HG03103 (cell line): ENCODE measurements around the gene TOP1.

Experiments
- ATAC-seq: cut with Tn5 transposase; IDR thresholded peaks from one replicate; pipeline ENCODE4 v1.9.1; 2021; ENCODE audit warnings: low read depth; ENCODE audit not compliant: unreplicated experiment

The TOP1 gene

DNA sequence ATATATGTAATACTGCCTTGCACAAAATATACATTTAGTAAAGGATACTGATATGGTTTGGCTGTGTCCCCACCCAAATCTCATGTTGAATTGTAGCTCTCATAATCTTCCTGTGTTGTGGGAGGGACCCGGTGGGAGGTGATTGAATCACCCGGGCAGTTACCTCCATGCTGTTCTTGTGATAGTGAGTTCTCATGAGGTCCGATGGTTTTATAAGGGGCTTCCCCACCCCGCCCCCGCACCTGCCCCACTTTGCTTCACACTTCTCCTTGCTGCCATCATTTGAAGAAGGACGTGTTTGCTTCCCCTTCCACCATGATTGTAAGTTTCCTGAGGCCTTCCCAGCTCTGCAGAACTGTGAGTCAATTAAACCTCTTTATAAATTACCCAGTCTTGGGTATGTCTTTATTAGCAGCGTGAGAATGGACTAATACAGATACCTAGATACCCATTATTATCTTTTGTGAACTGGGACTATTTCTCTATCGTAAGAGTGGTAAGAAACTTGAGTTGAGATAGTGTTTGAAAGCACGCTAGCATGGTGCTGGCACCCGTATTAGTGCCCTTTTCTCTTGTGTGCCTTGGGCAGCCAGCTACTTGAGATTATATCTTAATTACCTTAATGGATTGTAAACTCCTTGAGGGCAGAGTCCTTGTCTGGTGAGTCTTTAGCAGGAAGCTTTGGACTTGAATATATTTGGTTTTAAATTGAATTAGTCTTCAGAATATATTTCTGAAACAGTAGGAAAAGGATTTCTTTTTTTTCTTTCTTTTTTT is 25.6 kb downstream of the TOP1 start:
- no peak for ATAC-seq

DNA sequence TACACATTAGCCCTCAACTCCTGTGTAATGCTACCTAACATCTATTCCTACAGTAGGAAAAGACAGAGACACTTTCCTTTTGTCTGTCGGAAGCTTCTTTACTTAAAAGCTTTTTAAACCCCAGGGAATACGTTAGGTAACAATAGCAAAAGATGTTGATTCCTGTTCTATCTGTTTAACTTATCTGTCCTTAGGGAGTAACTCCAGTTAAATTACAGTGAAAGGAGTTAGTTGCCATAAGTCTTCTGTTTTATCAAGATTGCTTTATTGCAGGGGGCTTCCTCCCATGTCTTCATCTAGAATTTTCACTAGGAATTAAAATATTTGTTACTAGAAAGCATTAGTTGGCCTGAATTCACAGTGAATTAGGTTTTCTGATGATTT is 26.2 kb downstream of the TOP1 start:
- ATAC-seq = no peak

DNA sequence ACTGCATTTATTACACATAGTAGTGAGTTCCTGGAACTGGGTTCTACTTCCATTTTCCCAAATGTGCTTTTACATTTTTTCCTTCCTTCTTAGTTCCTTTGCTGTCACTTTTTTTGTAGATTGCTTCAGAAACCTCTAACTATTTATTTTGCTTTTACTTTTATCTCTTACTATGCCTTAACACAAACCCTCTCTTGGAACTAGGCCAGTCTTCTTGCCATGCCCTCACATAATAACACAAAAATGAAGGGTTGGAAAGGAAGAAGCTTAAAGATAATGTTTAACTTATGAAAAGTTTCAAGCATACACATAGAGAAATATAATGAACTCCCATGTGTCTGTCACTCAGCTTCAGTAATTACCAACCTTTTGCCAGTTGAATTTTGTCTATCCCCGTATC is 27.1 kb downstream of the TOP1 start:
- ATAC-seq = no peak

DNA sequence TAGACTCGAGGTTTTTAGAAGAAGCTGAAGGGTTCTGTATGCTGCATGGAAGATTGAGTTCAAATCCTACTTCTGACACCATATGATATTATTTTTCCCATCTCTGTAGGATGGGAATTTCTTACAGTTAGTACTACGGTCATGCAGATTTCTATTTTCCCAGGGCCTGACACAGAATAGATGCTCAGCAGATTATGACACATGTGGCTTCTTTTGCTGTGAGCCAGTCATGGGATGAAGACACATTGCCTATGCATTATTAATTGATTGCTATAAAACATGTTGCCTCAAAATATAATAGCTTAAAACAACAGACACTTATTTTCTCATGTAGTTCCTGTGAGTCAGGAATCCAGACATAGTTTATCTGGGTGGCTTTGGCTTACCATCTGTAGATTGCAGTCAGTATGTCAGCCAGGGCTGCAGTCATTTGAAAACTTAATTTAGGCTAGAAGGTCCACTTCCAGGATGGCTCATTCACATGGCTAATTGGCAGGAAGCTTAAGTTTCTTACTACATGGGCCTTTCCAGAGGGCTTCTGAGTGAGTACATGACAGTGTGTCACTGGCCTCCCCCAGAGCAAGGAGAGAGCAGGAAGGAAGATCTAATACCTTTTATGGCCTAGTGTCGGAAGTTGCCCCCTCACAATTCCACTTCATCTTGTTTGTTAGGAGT is 29.5 kb downstream of the TOP1 start:
- no peak for ATAC-seq

DNA sequence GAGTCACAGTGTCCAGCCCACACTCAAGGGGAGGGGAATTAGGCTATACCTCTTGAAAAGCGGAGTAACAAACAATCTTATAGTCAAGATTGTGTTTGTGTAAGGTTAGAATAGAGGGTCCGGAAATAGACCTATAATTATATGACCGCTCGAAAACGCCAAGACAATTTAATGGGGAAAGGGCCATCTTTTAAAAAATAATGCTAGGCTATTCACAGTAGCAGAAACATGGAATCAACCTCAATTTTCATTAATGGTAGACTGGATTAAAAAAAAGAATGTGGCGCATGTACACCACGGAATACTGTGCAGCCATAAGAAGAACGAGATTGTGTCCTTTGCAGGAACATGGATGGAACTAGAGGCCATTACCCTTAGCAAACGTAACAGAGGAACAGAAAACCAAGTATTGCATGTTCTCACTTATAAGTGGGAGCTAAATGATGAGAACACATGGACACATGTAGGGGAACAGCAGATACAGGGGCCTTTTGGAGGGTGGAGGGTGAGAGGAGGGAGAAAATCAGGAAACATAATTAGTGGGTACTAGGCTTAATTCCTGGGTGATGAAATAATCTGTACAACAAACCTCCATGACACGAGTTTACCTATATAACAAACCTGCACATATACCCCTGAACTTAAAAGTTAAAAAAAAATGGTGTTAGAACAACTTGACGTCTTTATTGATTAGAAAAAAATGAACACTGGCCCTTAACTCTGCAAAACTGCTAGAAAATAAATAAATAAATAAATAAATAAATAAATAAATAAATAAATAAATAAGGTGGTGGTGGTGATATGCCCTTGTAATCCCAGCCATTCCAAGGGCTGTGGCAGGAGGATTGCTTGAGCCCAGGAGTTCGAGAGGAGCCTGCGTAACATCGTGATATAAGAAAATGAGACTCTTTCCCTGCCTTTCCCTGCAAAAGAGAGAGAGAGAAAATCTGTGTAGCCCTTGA is 30.3 kb downstream of the TOP1 start:
- no peak for ATAC-seq

DNA sequence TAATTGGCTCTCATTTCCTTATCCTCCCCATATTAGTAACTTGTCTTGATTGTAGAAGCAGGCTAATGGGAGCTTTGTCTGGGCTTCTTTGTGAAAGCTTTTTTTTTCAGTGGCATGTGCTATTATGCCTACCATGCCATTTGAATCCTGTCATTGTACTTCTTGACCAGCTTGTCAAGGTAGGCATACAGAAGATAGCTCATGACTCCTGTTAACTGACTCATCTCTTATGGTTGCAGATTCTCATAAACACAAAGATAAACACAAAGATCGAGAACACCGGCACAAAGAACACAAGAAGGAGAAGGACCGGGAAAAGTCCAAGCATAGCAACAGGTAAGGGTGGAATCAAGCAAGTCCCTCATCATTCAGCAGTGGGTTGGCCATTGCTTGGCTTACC is 32.5 kb downstream of the TOP1 start:
- ATAC-seq = no peak

DNA sequence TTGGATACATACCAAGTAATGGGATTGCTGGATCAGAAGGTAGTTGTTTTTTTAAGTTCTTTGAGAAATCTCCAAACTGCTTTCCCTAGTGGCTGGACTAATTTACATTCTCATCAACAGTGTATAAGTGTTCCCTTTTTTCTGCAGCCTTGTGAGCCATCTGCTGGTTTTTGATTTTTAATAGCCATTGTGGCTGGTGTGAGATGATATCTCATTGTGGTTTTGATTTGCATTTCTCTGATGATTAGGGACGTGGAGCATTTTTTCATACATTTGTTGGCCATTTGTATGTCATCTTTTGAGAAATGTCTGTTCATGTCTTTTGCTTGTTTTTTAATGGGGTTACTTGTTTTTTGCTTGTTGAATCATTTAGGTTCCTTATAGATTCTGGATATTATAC is 34.8 kb downstream of the TOP1 start:
- no peak for ATAC-seq

DNA sequence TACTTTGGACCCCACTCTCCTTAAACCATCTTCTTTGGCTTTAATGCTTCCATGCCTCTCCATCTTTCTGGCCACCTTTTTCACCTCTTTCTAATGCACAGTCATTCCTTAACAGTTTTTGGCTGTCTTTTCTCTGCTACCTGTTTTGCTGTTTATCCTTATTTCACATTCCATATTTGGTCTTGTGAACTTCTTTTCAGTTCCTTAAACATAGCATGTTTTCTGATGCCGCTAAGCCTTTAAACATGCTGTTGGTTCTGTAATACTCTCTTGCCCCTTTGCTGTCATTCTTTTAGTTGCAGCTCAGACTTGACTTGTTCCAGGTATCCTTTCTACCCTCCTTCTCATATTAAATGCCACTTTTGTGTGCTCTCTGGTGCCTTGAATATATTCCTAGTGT is 35.8 kb downstream of the TOP1 start:
- no peak for ATAC-seq

DNA sequence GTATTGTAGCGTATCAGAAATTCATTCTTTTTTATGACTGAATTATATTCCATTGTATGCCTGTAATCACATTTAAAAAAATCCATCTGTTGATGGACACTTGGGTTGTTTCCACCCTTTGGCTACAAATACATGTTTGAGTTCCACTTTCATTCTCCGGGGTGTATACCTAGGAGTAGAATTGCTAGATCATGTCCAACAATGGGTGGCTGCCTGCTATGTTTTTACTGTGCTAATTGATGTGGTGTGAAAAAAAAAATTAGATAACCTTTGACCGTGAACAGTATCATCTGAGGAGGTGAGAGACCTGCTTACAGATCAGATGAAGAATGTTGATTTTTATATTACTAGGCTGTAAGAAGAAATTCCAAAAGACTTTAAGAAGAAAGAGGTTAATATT is 37.1 kb downstream of the TOP1 start:
- ATAC-seq = no peak

DNA sequence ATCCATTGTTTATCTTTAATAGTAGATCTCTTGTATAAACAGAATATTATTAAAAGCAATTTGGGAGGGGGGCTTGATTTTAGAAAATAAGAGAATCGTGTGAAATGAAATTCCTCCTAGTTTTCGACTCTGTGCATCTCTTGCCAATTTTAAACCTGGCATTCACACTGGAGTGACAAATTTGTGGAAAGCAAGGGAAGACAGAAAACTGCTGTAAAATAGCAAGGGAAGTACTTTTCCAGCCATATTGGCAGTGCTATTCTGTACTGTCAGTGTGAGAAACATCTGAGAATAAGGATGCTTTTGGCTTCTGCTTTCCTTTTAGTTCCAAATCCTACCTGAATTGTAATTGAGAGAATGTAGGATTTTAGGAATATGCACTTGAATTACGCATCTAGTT is 40.2 kb downstream of the TOP1 start:
- no peak for ATAC-seq

DNA sequence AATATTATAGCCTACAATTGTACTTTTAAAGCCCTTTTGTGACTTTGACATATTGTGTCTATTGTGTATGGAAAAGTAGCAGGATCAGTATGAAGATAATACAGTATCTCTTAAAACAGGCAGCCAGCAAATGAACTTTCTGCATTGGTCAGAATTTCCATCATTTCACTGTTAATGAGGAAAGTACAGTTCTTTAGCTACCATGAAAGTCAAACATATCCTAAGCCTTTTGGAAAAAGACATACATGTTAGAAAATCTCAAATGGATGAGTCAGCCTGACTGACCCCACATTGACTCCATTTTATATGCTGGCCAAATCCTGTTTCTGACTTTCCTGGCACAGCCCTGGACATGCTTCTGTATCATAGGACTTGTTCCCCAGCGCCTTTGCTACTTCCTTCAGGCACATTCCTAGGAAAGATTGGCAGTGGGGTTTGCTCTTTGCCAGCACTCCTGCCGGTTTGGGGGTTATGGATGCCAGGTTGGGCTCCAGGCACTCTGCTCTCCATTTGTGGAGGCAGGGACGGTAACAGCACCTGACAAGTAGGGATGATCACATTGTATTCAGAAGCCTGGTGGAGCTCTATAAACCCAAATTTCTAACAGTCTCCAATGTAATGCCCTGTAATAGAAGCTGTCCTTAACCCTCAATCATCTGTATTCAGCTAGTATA is 43.7 kb downstream of the TOP1 start:
- ATAC-seq = no peak

DNA sequence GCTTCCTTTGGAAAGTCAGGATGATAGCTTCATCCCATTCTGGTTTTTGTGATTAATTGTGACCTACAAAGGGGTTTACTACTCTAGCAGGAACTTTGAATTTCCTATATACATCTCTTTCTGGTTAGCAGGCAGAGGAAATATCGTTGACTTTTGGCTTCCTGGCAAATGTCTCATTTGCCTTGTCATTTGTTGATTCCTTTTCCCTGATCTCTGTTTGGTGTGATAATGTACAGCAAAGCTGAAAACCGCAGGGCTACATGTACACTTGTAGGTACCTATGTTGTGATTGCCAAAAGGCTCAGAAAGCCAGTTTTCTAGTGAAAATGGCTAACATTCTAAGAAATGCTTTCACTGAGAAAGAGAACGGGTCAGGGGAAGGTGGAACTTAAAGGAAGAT is 44.3 kb downstream of the TOP1 start:
- ATAC-seq = no peak

DNA sequence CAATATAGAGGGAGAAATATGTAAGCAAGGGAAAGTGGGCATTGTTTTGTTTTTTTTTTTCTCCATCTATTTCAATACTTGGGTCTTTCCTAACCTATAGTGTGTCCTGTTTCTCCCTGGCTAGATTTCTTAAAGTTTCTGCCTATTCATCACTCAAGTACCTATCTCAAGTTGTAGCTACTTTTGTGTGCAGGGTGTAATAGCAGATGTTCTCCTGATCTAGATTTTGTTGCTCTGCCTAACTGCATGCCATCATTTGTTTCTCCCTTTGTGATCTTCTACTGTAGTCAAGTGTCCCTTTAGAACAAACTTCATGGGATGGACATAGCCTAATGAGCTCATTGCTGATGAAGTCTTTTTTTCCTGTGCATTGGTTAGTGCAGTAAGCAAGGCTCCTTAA is 45.8 kb downstream of the TOP1 start:
- no peak for ATAC-seq

DNA sequence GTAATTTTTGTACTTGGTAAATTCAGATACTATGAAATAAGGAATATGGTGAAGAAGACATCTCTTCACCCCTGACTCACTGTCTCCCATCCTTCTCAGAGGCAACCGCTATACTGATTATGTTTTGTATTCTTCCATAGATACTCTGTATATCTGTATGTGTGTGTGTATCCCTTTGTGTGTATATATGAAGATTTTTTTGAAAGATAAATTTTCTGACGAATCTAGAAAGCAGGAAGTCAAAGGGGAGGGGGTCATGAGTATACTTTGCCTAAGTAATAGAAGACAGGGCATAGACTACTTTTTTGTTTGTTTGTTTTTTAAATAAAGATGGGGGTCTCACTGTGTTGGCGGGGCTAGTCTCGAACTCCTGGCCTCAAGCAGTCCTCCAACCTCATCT is 48.2 kb downstream of the TOP1 start:
- no peak for ATAC-seq

DNA sequence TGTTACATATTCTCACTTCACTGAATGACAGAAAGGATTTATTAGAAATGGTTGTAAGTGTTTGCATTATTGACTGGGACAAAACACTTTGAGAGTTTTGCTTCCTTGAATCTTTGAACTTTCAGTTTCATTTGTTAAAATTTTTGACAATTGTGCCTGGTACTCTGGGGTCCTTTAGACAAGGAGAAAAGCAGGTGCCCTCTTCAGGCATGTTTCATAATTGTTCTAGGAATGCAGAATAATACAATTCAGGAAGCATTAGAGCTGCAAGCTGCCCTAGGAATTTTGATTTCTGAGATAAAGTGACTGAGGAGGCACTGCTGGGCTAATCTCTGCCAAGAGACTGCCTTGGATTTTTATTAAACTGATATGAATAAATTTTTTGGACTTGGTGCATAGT is 49.7 kb downstream of the TOP1 start:
- ATAC-seq = no peak

DNA sequence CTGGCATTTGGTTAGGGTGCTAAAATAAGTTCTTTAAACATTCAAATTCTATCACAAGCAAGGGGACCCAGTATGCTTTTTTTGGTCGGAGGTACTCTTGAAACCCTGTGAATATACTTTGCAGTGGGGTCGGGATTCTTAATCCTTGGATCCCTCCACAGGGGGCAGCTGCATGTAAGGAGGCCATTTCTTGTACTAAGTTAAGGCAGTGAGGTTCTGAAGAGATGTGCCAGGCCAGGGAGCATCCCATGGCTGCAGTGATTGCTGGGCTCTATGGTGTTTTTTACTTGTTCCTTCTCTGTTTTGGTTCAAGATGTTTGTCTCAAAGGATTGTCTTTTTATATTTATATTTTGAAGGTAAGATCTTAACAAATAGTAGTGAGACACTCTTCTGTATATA is 50.4 kb downstream of the TOP1 start:
- ATAC-seq = no peak

DNA sequence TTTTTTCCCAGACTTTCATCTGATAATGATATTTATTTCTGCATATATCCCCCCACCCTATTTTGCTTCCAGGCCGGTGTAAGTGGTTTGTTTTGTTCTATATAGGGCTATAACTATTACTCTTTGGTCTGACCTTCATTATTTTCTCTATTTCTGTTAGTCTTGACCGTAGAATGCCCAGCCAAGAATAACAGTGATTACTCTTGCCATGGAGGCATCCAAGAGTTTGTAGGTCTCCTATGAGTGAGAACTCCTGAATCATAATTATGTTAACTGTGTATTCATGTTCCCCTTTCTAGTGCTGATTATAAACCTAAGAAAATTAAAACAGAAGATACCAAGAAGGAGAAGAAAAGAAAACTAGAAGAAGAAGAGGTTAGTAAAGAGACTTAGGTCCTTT is 52.2 kb downstream of the TOP1 start:
- ATAC-seq = no peak

DNA sequence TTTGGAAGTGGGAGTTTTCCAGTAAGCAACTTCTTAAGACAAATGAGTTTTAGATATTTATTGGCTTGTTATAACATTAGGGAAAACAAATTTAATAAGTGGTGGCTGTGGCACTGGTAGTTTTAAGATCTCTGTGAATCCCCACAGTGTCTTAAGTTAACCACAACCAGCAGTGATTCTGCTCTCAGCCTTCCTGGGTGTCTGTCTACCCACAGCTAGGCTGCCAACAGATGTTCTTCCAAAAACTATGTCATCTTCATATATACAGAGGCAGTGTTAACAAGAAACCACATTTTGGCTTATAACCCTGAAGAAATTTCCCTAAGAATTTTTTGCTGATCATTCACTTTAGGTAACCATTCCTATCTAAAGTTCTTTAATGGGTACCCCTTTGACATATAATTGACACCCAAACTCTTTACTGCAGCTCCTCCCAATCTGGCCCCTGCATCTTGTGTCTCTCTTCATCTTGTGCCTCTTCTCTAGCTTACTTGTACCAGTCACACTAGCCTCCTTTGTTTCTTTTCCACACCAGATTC is 52.7 kb downstream of the TOP1 start:
- no peak for ATAC-seq

DNA sequence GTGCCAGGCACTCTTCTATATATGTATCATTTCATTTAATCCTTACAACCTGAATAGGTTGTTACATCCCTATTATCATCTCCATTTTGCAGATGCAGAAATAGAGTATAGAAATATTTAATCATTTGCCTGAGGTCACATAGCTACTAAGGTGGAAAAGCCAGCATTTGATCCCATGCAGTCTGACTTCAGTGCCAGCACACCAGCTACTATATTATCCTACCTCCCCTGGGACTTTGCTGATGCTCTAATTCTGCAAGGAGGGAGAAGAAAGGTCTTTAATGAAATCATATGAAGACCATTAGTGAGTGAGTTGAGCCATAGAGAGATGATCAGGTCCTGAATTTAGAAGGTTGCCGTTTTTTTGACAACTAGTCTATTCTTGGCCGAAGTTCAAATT is 53.7 kb downstream of the TOP1 start:
- ATAC-seq = no peak

DNA sequence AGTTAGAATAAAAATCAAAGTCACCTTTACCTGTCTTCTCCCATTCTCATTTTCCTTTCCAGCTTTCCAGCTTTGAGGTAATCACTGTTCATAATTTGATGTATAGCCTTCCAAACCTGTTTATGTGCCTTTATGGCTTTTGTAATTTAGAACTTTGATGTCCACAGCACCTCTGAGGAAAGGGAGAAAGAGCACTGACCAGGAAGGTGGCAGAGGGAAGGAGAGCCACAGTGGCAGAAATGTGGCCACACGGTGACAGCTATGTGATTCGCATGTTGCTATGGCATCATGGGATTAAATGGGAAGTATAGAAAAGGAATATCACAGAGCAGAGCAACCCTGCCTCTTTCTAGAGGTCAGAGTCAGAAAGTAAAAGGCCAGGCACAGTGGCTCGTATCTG is 57.0 kb downstream of the TOP1 start:
- no peak for ATAC-seq
